Measurements from ENCODE around the gene APBB2.

- TF ChIP-seq CTCF (IDR thresholded peaks at IDR 0.05), result no peak
- TF ChIP-seq POLR2A (IDR thresholded peaks at IDR 0.05), result no peak
Observed at GRCh38 chr4:40881096-40881495, 333.2 kb downstream of the APBB2 start.
